GM12878 (cell line): ENCODE measurements around the gene TOLLIP. TPM values are rescaled to one million over a fixed set of nuclear protein-coding genes. Genes with fewer than 3 reads are reported as not detected.

Experiments used
- ATAC-seq: fragments of 200-7000 bp; cut with Tn5 transposase; 3 replicates; pipeline ENCODE4 v1.9.1; 2020; ENCODE audit warnings: mild to moderate bottlenecking, moderate library complexity
- BruUV-seq: library from RNA; stranded (reverse); fragments of 400-500 nt; replicated peaks from 2 replicates; lab custom pipeline; 2021; lab: Mats Ljungman, UMichigan
- CTCF ChIA-PET: fragments of 300-600 bp; sonication (Branson Sonifier 250); formaldehyde crosslinking; extraction: SDS; loops from one replicate; lab custom pipeline; 2021; ENCODE audit warnings: inconsistent platforms; lab: Yijun Ruan, JAX
- POLR2A ChIA-PET: fragments of 350-600 bp; formaldehyde crosslinking; extraction: SDS; loops from one replicate; lab custom pipeline; 2021; ENCODE audit warnings: inconsistent platforms; lab: Charles Lee
- RAD21 ChIA-PET: fragments of 300-600 bp; sonication (Branson Sonifier 250); formaldehyde crosslinking; loops from one replicate; lab custom pipeline; 2023; ENCODE audit warnings: antibody characterized with exemption; ENCODE audit not compliant: unreplicated experiment; lab: Charles Lee
- SMC1A ChIA-PET: fragments of 300-600 bp; sonication (Branson Sonifier 250); formaldehyde crosslinking; loops from one replicate; lab custom pipeline; 2023; ENCODE audit not compliant: unreplicated experiment, uncharacterized antibody; lab: Charles Lee
- DNase-seq: peaks from one replicate; pipeline ENCODE4 v3.0.0-alpha.2; 2011; ENCODE audit warnings: low read depth, low spot score
- FAIRE-seq: peaks from 3 replicates; lab custom pipeline; 2011; peaks lifted over from hg19 to GRCh38; lab: Jason Lieb, UNC
- H2AFZ ChIP-seq: 2 replicates; pipeline ENCODE4 v1.6.0; 2011; ENCODE audit warnings: low read depth, low read length, control low read depth; ENCODE audit not compliant: control insufficient read depth
- H3K27ac ChIP-seq: 2 replicates; pipeline ENCODE4 v1.5.1; 2011; ENCODE audit warnings: control low read depth; ENCODE audit not compliant: control insufficient read depth, insufficient read depth
- H3K27me3 ChIP-seq, 2 experiments: replicated peaks in 1 of 2; 2 replicates each; pipeline versions ENCODE4 v1.6.0 to v1.6.1; 2011; ENCODE audit warnings: low read length in 1 of 2; ENCODE audit not compliant: control insufficient read depth in 2 of 2, insufficient read depth in 2 of 2
- H3K36me3 ChIP-seq, 2 experiments: 2 replicates each; pipeline ENCODE4 v1.5.1; 2011; ENCODE audit warnings: low read length in 1 of 2; ENCODE audit not compliant: control insufficient read depth in 2 of 2, insufficient read depth in 2 of 2
- H3K4me1 ChIP-seq: 2 replicates; pipeline ENCODE4 v1.6.1; 2011; ENCODE audit warnings: mild to moderate bottlenecking, low read length, moderate library complexity, mixed read lengths; ENCODE audit not compliant: control insufficient read depth, insufficient read depth
- H3K4me2 ChIP-seq: 2 replicates; pipeline ENCODE4 v1.6.0; 2011; ENCODE audit warnings: control low read depth; ENCODE audit not compliant: control insufficient read depth, insufficient read depth
- H3K4me3 ChIP-seq: fragments of 200-600 bp; sonication (generic); 2 replicates; pipeline ENCODE4 v1.5.1; 2016
- H3K79me2 ChIP-seq: 2 replicates; pipeline ENCODE4 v1.6.0; 2011; ENCODE audit warnings: low read length; ENCODE audit not compliant: control insufficient read depth, insufficient read depth
- H3K9ac ChIP-seq: 2 replicates; pipeline ENCODE4 v1.8.0; 2011; ENCODE audit warnings: low read length, control low read depth, mixed read lengths; ENCODE audit not compliant: control insufficient read depth, insufficient read depth
- H3K9me3 ChIP-seq: replicated peaks from 3 replicates; pipeline ENCODE4 v1.5.1; 2011; ENCODE audit warnings: mild to moderate bottlenecking, low read length; ENCODE audit not compliant: control insufficient read depth, insufficient read depth
- H4K20me1 ChIP-seq: 2 replicates; pipeline ENCODE4 v1.6.0; 2011; ENCODE audit not compliant: control insufficient read depth, insufficient read depth
- BHLHE40 ChIP-seq, 2 experiments: fragments of 450-650 bp in 1 of 2; IDR thresholded peaks; 2 replicates each; pipeline ENCODE4 v1.6.1; 2011 to 2017; ENCODE audit warnings: low read depth in 2 of 2, borderline replicate concordance in 1 of 2, improper control_type of control experiment in 1 of 2, low read length in 1 of 2, mild to moderate bottlenecking in 1 of 2
- CBX5 ChIP-seq: sonication (generic); IDR thresholded peaks from 2 replicates; pipeline ENCODE4 v1.6.1; 2016; ENCODE audit warnings: low read depth, moderate library complexity, mild to moderate bottlenecking, inconsistent platforms
- GATAD2B ChIP-seq: fragments of 450-650 bp; conservative IDR thresholded peaks from 2 replicates; pipeline ENCODE4 v1.6.1; 2017; ENCODE audit warnings: low read depth, mild to moderate bottlenecking, moderate library complexity
- HCFC1 ChIP-seq: fragments of 150-350 bp; IDR thresholded peaks from 2 replicates; pipeline ENCODE4 v1.6.1; 2014; ENCODE audit warnings: low read length
- MEF2B ChIP-seq: fragments of 450-650 bp; IDR thresholded peaks from 2 replicates; pipeline ENCODE4 v1.6.1; 2018; ENCODE audit warnings: mild to moderate bottlenecking, moderate library complexity; ENCODE audit not compliant: partially characterized antibody, poor library complexity, severe bottlenecking
- NR2C1 ChIP-seq: fragments of 450-650 bp; IDR thresholded peaks from 2 replicates; pipeline ENCODE4 v1.6.1; 2017; ENCODE audit warnings: antibody characterized with exemption, mild to moderate bottlenecking, moderate library complexity
- NRF1 ChIP-seq: conservative IDR thresholded peaks from 2 replicates; pipeline ENCODE4 v1.6.1; 2011; ENCODE audit warnings: mild to moderate bottlenecking, low read depth, low read length, improper control_type of control experiment
- RAD21 ChIP-seq: IDR thresholded peaks from 2 replicates; pipeline ENCODE4 v1.6.1; 2011; ENCODE audit warnings: mild to moderate bottlenecking, low read depth, low read length, moderate library complexity; ENCODE audit not compliant: insufficient read depth
- RAD51 ChIP-seq: fragments of 450-650 bp; IDR thresholded peaks from 2 replicates; pipeline ENCODE4 v1.6.1; 2016; ENCODE audit warnings: moderate library complexity, mild to moderate bottlenecking, inconsistent platforms
- SP1 ChIP-seq: IDR thresholded peaks from one replicate; pipeline ENCODE4 v1.6.1; 2011; ENCODE audit warnings: low read depth, low read length
- SPI1 ChIP-seq: IDR thresholded peaks from 2 replicates; pipeline ENCODE4 v1.6.1; 2011; ENCODE audit warnings: low read depth, mild to moderate bottlenecking, low read length, moderate library complexity, borderline replicate concordance; ENCODE audit not compliant: insufficient read depth
- WGBS: methylation state at CpG from one replicate; pipeline ENCODE4 v1.1.6; 2016; ENCODE audit warnings: low lambda C conversion rate; ENCODE audit not compliant: insufficient replicate concordance, insufficient coverage; ENCODE audit errors: missing lambda C conversion rate; 5-methylcytosine and 5-hydroxymethylcytosine counted together
- in situ Hi-C: fragments of 300-500 bp; cut with MboI; formaldehyde crosslinking; loops from 9 replicates; pipeline ENCODE4 v1.14.3; 2018; ENCODE audit warnings: mixed read lengths
- intact Hi-C: fragments of 100-400 bp; cut with micrococcal nuclease; formaldehyde crosslinking; loops from one replicate; pipeline ENCODE4 v1.14.2; 2022; ENCODE audit not compliant: unreplicated experiment
- polyA plus RNA-seq, 11 experiments: library from polyadenylated mRNA; depleted of rRNA in 4 of 11; unstranded in 6 of 11; stranded (reverse) in 5 of 11; fragments of >200 nt; fragmentation: Nextera tagmentation in 4 of 11; fragmentation: Illumina TruSeq in 1 of 11; extraction: Ambion mirVana in 4 of 11; extraction: Trizol in 1 of 11; gene quantifications; 1 replicate in 1 of 11; 2 replicates in 10 of 11; pipeline versions ENCODE4 v1.2.1 to v1.2.3, GENCODE V29; 2011 to 2016; ENCODE audit warnings: inconsistent platforms in 2 of 11, missing spikeins in 2 of 11, low read depth in 1 of 11
- total RNA-seq, 4 experiments: library from RNA; depleted of rRNA in 3 of 4; stranded (reverse); fragments of >200 nt in 3 of 4; fragmentation: Illumina TruSeq in 1 of 4; extraction: Trizol in 1 of 4; gene quantifications; 2 replicates each; pipeline versions ENCODE4 v1.2.1 to v1.2.3, GENCODE V29; 2013 to 2021
- TF ChIP-seq, protein P1 (sequence below): fragments of 450-650 bp; IDR thresholded peaks from 2 replicates; pipeline ENCODE4 v1.6.1; 2017; ENCODE audit warnings: low read depth, mild to moderate bottlenecking, moderate library complexity

The TOLLIP gene
- total and polyA plus RNA-seq, 10 of the 15 experiments (the other 5 are each of a cell fraction or from before 2014, with no cell fraction given), result 0.47 to 39.5 (median 21.6) TPM

DNA sequence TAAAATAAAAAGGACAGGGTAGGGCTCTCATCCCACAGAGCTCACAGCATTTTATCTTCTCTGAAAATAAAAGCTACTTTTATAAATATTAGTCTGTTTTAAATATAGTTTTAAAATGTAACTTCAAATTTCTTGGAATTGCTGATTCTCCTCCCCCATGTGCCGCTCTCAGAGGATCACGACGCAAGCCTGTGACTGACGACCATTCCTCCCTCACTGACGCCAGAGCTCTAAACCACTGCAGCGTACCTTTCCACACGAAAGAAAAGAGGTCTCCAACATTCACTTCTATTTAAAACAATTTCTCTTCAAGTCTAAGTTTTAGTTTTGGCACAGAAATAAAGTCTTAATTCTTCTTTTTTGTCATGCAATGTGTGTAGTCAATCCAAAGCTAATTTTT lies 9.3 kb downstream of the TOLLIP start:
- TF ChIP-seq, protein P1, sequence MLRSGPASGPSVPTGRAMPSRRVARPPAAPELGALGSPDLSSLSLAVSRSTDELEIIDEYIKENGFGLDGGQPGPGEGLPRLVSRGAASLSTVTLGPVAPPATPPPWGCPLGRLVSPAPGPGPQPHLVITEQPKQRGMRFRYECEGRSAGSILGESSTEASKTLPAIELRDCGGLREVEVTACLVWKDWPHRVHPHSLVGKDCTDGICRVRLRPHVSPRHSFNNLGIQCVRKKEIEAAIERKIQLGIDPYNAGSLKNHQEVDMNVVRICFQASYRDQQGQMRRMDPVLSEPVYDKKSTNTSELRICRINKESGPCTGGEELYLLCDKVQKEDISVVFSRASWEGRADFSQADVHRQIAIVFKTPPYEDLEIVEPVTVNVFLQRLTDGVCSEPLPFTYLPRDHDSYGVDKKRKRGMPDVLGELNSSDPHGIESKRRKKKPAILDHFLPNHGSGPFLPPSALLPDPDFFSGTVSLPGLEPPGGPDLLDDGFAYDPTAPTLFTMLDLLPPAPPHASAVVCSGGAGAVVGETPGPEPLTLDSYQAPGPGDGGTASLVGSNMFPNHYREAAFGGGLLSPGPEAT, result no peak
- TF ChIP-seq NR2C1, result no peak
- TF ChIP-seq SPI1, result no peak
- TF ChIP-seq GATAD2B, result no peak
- TF ChIP-seq HCFC1, result no peak
- SMC1A ChIA-PET, result no interaction called here
- Histone ChIP-seq H3K9me3 (no peaks in the 10 kb centered on the region; the same call in 2 of the 3 replicates), H3K9ac (no peak overlapping the region), H3K4me3 (no peak overlapping the region), H3K27me3 (no peaks in the 10 kb centered on the region), H4K20me1 (no peaks in the 10 kb centered on the region), H3K27ac (no peak overlapping the region), H3K4me1 (no peaks in the 10 kb centered on the region), H2AFZ (no peak overlapping the region), H3K79me2 (no peaks in the 10 kb centered on the region; the same call in 1 of the 2 replicates), H3K36me3 (peaks cover 0 to 5% of the 10 kb centered on the region in 2 experiments; a peak in 3 of 4 replicates), H3K4me2 (no peak overlapping the region)
- ATAC-seq (no peak), DNase-seq (no peak), FAIRE-seq (no peak)
- no TSS peak for BruUV-seq
- CTCF ChIA-PET, result no interaction called here
- RAD21 ChIA-PET, result no interaction called here
- POLR2A ChIA-PET, result no interaction called here
- WGBS, result 95% methylated on average over 7 of the region's 7 CpGs
- intact Hi-C loops (loop anchor here (10.0 kb wide), 2 partner anchors 85 to 275 kb away; partner anchors contain the start of genes BRSK2 and DUSP8), in situ Hi-C loops (no loop called here)

DNA sequence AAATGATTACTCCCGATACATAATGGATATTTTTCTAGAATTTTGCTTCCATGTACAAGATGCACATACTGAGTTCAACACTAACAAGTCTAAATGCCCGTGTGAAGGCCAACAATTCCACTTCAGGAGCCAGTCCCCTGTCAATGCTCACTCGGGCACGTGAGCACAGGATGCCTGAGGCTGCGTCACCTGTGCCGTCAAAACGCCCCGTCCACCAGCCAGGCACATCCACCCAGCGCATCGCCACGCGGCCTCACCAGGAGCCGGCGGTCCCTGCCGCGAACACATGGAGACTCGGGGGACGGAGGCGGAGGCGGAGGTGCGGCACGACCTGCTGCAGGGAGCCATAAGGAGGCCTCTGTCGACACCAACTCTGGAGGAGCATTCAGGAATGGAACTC lies 9.8 kb downstream of the TOLLIP start:
- TF ChIP-seq RAD51 (no peak), BHLHE40 (IDR thresholded peaks at IDR 0.05; ENCODE audit: borderline replicate concordance in 1 of 2, low read depth in 2 of 2, low read length in 1 of 2) (no peak), SP1 (no peak), MEF2B (no peak), CBX5 (no peak), NRF1 (no peak), RAD21 (no peak)
- intact Hi-C loops (loop anchor here (10.0 kb wide), 2 partner anchors 85 to 275 kb away; partner anchors contain the start of genes BRSK2 and DUSP8), in situ Hi-C loops (no loop called here)
- no peaks in the 10 kb centered on the region for H3K4me1 ChIP-seq
- H3K4me3 ChIP-seq, result no peak overlapping the region
- no peak overlapping the region for H3K9ac ChIP-seq
- H3K27me3 ChIP-seq, result no peaks in the 10 kb centered on the region
- H2AFZ ChIP-seq, result no peak overlapping the region
- 90% methylated on average over 23 of the region's 23 CpGs for WGBS
- no peaks in the 10 kb centered on the region; the same call in 2 of the 3 replicates for H3K9me3 ChIP-seq
- POLR2A ChIA-PET, result no interaction called here
- no peak for FAIRE-seq
- DNase-seq, result no peak
- CTCF ChIA-PET, result no interaction called here
- H3K4me2 ChIP-seq, result no peak overlapping the region
- SMC1A ChIA-PET, result no interaction called here
- H4K20me1 ChIP-seq, result no peaks in the 10 kb centered on the region
- H3K27ac ChIP-seq, result no peak overlapping the region
- no peaks in the 10 kb centered on the region; the same call in 1 of the 2 replicates for H3K79me2 ChIP-seq
- BruUV-seq, result no TSS peak
- H3K36me3 ChIP-seq, result peaks cover 0 to 5% of the 10 kb centered on the region in 2 experiments; a peak in 3 of 4 replicates
- no peak for ATAC-seq
- RAD21 ChIA-PET, result no interaction called here
